ENCODE measurements around the gene SDK1.

GRCh38 chr7:3307435-3307834 is 6.4 kb downstream of the SDK1 start:
- no peak for TF ChIP-seq CTCF (tag by site-specific recombination; IDR thresholded peaks at IDR 0.05)
- TF ChIP-seq YY1 (tag by site-specific recombination; IDR thresholded peaks at IDR 0.05) = no peak
- TF ChIP-seq BCL11A (tag by site-specific recombination; IDR thresholded peaks at IDR 0.05; ENCODE audit: low read depth) = no peak
- TF ChIP-seq MEIS1 (CRISPR knock-in tag; IDR thresholded peaks at IDR 0.05; ENCODE audit: borderline replicate concordance) = no peak
- TF ChIP-seq PRDM10 (tag by site-specific recombination; IDR thresholded peaks at IDR 0.05) = no peak
- no peak for TF ChIP-seq ZNF157 (tag by site-specific recombination; IDR thresholded peaks at IDR 0.05)
- no peak for TF ChIP-seq ZBTB7A (tag by site-specific recombination; IDR thresholded peaks at IDR 0.05; ENCODE audit: low read depth)
- TF ChIP-seq ZFP3 (tag by site-specific recombination; IDR thresholded peaks at IDR 0.05; ENCODE audit: low read depth) = no peak

Measured in HEK293 (cell line).